CD14-positive monocyte (primary cell): ENCODE data around the gene FBN1. TPM values are rescaled to one million over a fixed set of nuclear protein-coding genes. Genes with fewer than 3 reads are reported as not detected.

Experiments used
- DNase-seq, 3 donors: peaks; one replicate each; pipeline ENCODE4 v3.0.0-alpha.2; 2011 to 2022
- H2AFZ ChIP-seq: 2 replicates; pipeline ENCODE4 v1.6.0; 2012; ENCODE audit warnings: mild to moderate bottlenecking, low read depth, low read length, inconsistent platforms; ENCODE audit not compliant: insufficient read depth, poor library complexity, severe bottlenecking
- H3K27ac ChIP-seq, 2 donors: 1 replicate in 1 of 2; 2 replicates in 1 of 2; pipeline ENCODE4 v1.5.1; 2012 to 2013; ENCODE audit warnings: low read length in 2 of 2, control low read depth in 1 of 2, inconsistent platforms in 1 of 2, low read depth in 1 of 2, mild to moderate bottlenecking in 1 of 2
- H3K27me3 ChIP-seq, 2 donors: one replicate each; pipeline versions ENCODE4 v1.6.0 to v1.6.1; 2011 to 2013; ENCODE audit warnings: low read length in 2 of 2; ENCODE audit not compliant: control insufficient read depth in 2 of 2, insufficient read depth in 2 of 2
- H3K36me3 ChIP-seq, 2 donors: replicated peaks in 1 of 2; 1 replicate in 1 of 2; 2 replicates in 1 of 2; pipeline versions ENCODE4 v1.5.1 to v1.6.1; 2012 to 2013; ENCODE audit warnings: low read length in 2 of 2, control low read depth in 1 of 2, inconsistent platforms in 1 of 2, mild to moderate bottlenecking in 1 of 2; ENCODE audit not compliant: insufficient read depth in 2 of 2, control insufficient read depth in 1 of 2
- H3K4me1 ChIP-seq, 2 donors: 1 replicate in 1 of 2; 2 replicates in 1 of 2; pipeline versions ENCODE4 v1.5.1 to v1.6.1; 2012 to 2013; ENCODE audit warnings: low read length in 2 of 2, control low read depth in 1 of 2, inconsistent platforms in 1 of 2, mild to moderate bottlenecking in 1 of 2, moderate library complexity in 1 of 2; ENCODE audit not compliant: insufficient read depth in 2 of 2, control insufficient read depth in 1 of 2
- H3K4me2 ChIP-seq: replicated peaks from 2 replicates; pipeline ENCODE3; 2012; ENCODE audit warnings: low read length, moderate library complexity, mild to moderate bottlenecking; ENCODE audit not compliant: poor library complexity, severe bottlenecking; ENCODE audit errors: extremely low read depth
- H3K4me3 ChIP-seq, 3 experiments: fragments of 200-600 bp in 1 of 3; sonication (generic) in 1 of 3; replicated peaks in 1 of 3; 1 replicate in 2 of 3; 2 replicates in 1 of 3; pipeline ENCODE4 v1.5.1; 2011 to 2013; ENCODE audit warnings: low read length in 3 of 3, mild to moderate bottlenecking in 3 of 3, control low read depth in 2 of 3, low read depth in 2 of 3, inconsistent platforms in 1 of 3, moderate library complexity in 1 of 3
- H3K79me2 ChIP-seq: 2 replicates; pipeline ENCODE4 v1.6.0; 2012; ENCODE audit warnings: mild to moderate bottlenecking, control low read depth, inconsistent platforms, low read length, moderate library complexity; ENCODE audit not compliant: insufficient read depth
- H3K9ac ChIP-seq: 2 replicates; pipeline ENCODE4 v1.6.0; 2017; ENCODE audit warnings: low read length, mild to moderate bottlenecking; ENCODE audit not compliant: insufficient read depth, poor library complexity, severe bottlenecking
- H3K9me3 ChIP-seq, 2 donors: replicated peaks in 1 of 2; 1 replicate in 1 of 2; 2 replicates in 1 of 2; pipeline versions ENCODE4 v1.5.1 to v1.6.1; 2012 to 2013; ENCODE audit warnings: low read length in 2 of 2, control low read depth in 1 of 2; ENCODE audit not compliant: control insufficient read depth in 1 of 2, insufficient read depth in 1 of 2
- H4K20me1 ChIP-seq: 2 replicates; pipeline ENCODE4 v1.6.0; 2012; ENCODE audit warnings: mild to moderate bottlenecking, low read length, control low read depth, moderate library complexity; ENCODE audit not compliant: insufficient read depth
- H3K27ac Mint-ChIP-seq, 7 donors: one replicate each; pipeline ENCODE4 v1.8.0; 2020; ENCODE audit warnings: mild to moderate bottlenecking in 7 of 7, mixed read lengths in 7 of 7, moderate library complexity in 6 of 7, inconsistent platforms in 2 of 7
- H3K27me3 Mint-ChIP-seq, 3 donors: one replicate each; pipeline ENCODE4 v1.8.0; 2021 to 2022; ENCODE audit warnings: low read depth in 3 of 3, mild to moderate bottlenecking in 3 of 3, mixed read lengths in 3 of 3, moderate library complexity in 3 of 3, inconsistent platforms in 1 of 3
- H3K36me3 Mint-ChIP-seq, 2 donors: one replicate each; pipeline ENCODE4 v1.8.0; 2020; ENCODE audit warnings: mixed read lengths in 2 of 2, inconsistent platforms in 1 of 2, mild to moderate bottlenecking in 1 of 2
- H3K4me1 Mint-ChIP-seq: one replicate; pipeline ENCODE4 v1.8.0; 2020; ENCODE audit warnings: mild to moderate bottlenecking, mixed read lengths
- H3K4me3 Mint-ChIP-seq, 2 donors: one replicate each; pipeline ENCODE4 v1.8.0; 2020; ENCODE audit warnings: mild to moderate bottlenecking in 2 of 2, mixed read lengths in 2 of 2, moderate library complexity in 1 of 2
- H3K9me3 Mint-ChIP-seq, 7 donors: one replicate each; pipeline ENCODE4 v1.8.0; 2020 to 2022; ENCODE audit warnings: mixed read lengths in 7 of 7, mild to moderate bottlenecking in 6 of 7, moderate library complexity in 6 of 7, inconsistent platforms in 2 of 7
- CTCF ChIP-seq: fragments of 200-600 bp; IDR thresholded peaks from one replicate; pipeline ENCODE4 v1.8.0; 2022; ENCODE audit warnings: antibody characterized with exemption, mild to moderate bottlenecking
- WGBS: methylation state at CpG from one replicate; pipeline ENCODE4 v1.1.5; 2013; ENCODE audit warnings: missing lambda C conversion rate; ENCODE audit not compliant: insufficient coverage; 5-methylcytosine and 5-hydroxymethylcytosine counted together
- intact Hi-C, 2 donors: fragments of 100-400 bp; cut with micrococcal nuclease; formaldehyde crosslinking; loops; one replicate each; pipeline versions ENCODE4 v1.15.0 to v1.15.1; 2023
- polyA plus RNA-seq, 3 donors: library from polyadenylated mRNA; depleted of rRNA in 1 of 3; unstranded in 2 of 3; stranded (reverse) in 1 of 3; fragments of 300-500 nt in 2 of 3; fragments of >200 nt in 1 of 3; fragmentation: Illumina TruSeq in 2 of 3; gene quantifications; 1 replicate in 2 of 3; 2 replicates in 1 of 3; pipeline ENCODE4 v1.2.3, GENCODE V29; 2012 to 2021

Gene FBN1
- polyA plus RNA-seq, 3 donors, result 0.29 TPM; not detected in 2

GRCh38 chr15:48644827-48645557, 517 bp downstream of the FBN1 start:
- Mint-ChIP-seq H3K27me3 (peaks cover 47 to 61% (median 48%) of the 10 kb centered on the region in 3 donors), H3K4me3 (peak overlapping the region in 1 of 2 donors; percentile 71), H3K27ac (no peak overlapping the region), H3K9me3 (peaks cover 0 to 3% (median 0%) of the 10 kb centered on the region in 7 donors), H3K36me3 (no peaks in the 10 kb centered on the region), H3K4me1 (peaks cover 8% of the 10 kb centered on the region)
- H3K9ac ChIP-seq, result peak overlapping the region; percentile 1
- H4K20me1 ChIP-seq, result no peaks in the 10 kb centered on the region
- peaks cover 36 to 43% of the 10 kb centered on the region in 2 donors for H3K27me3 ChIP-seq
- no peak for DNase-seq
- peak overlapping the region in 1 of 3 experiments; percentile 60 for H3K4me3 ChIP-seq
- no peaks in the 10 kb centered on the region for H3K79me2 ChIP-seq
- peaks cover 0 to 16% of the 10 kb centered on the region in 2 donors for H3K4me1 ChIP-seq
- H3K27ac ChIP-seq, result no peak overlapping the region
- H3K4me2 ChIP-seq, result peak overlapping the region; percentile 64
- intact Hi-C loops, result no loop called here
- H2AFZ ChIP-seq, result no peak overlapping the region
- no peaks in the 10 kb centered on the region for H3K36me3 ChIP-seq
- WGBS, result under 1% methylated on average over 79 of the region's 79 CpGs
- H3K9me3 ChIP-seq, result peaks cover 0 to 3% of the 10 kb centered on the region in 2 donors
- no peak for TF ChIP-seq CTCF

GRCh38 chr15:48644467-48644826, 1.1 kb downstream of the FBN1 start:
- TF ChIP-seq CTCF, result no peak
- Histone ChIP-seq H3K27me3 (peaks cover 36 to 43% of the 10 kb centered on the region in 2 donors), H3K36me3 (no peaks in the 10 kb centered on the region), H2AFZ (no peak overlapping the region), H3K4me1 (peaks cover 0 to 16% of the 10 kb centered on the region in 2 donors), H3K79me2 (no peaks in the 10 kb centered on the region), H3K27ac (no peak overlapping the region), H3K4me3 (no peak overlapping the region), H3K9ac (no peak overlapping the region), H4K20me1 (no peaks in the 10 kb centered on the region), H3K4me2 (peak overlapping the region; percentile 64), H3K9me3 (peaks cover 0 to 3% of the 10 kb centered on the region in 2 donors)
- intact Hi-C loops, result no loop called here
- Mint-ChIP-seq H3K36me3 (no peaks in the 10 kb centered on the region), H3K27me3 (peaks cover 47 to 61% (median 48%) of the 10 kb centered on the region in 3 donors), H3K27ac (no peak overlapping the region), H3K9me3 (peaks cover 0 to 3% (median 0%) of the 10 kb centered on the region in 7 donors), H3K4me3 (peak overlapping the region in 1 of 2 donors; percentile 23), H3K4me1 (peaks cover 8% of the 10 kb centered on the region)
- under 1% methylated on average over 26 of the region's 26 CpGs for WGBS
- no peak for DNase-seq
